GM12874 (cell line): ENCODE measurements around the gene TLK2.

Experiments
- CTCF ChIP-seq: IDR thresholded peaks from 2 replicates; pipeline ENCODE4 v1.5.1; 2011; ENCODE audit warnings: low read depth, mild to moderate bottlenecking, control low read depth, low read length, moderate library complexity; ENCODE audit not compliant: insufficient read depth

Gene TLK2

DNA sequence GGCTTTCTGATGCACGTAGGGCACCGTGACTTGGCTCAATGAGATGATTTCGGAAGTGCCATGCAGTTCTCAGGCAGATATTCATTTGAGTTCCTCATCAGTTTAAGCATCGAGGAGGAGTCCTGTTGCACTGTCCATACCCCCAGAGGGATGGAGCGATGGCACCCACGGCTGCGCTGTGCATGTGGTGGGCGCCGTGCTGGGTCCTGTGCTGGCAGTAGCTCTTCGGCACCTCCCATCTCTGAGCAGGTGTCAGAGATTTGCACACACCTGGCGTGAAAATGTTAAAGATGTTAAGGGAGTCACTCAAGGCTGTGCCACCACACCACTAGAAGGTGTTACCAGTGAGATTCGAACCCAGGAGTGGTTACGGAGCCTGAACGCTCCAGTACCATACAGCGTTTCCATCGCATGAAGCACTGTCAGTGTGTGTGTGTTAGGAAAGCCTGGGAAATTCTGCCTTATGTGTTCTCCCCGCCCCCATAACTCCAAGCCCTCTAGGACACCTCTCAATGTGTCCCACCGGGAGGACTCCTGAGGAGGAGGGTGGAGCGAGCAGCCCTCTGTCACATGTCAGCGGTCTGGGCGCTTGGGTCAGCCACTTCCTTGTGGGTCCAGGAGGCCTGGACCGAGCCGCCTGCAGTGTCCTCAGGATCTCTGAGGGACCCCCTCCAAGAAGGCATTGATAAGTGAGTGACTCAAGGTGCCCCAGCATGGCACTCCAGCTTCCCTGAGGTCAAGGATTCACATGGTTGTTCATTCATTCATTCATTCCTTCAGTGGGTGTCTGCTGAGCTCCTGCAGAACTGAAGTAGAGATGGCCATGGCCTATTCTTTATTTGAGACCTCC, 152.7 kb downstream of the TLK2 start:
- TF ChIP-seq CTCF: no peak

GRCh38 chr17:62631936-62632924, 153.6 kb downstream of the TLK2 start:
- no peak for TF ChIP-seq CTCF

- no peak for TF ChIP-seq CTCF
These were observed 159.2 kb downstream of the TLK2 start for GRCh38 chr17:62637809-62638208.

GRCh38 chr17:62641153-62641552, 162.5 kb downstream of the TLK2 start:
- no peak for TF ChIP-seq CTCF

DNA sequence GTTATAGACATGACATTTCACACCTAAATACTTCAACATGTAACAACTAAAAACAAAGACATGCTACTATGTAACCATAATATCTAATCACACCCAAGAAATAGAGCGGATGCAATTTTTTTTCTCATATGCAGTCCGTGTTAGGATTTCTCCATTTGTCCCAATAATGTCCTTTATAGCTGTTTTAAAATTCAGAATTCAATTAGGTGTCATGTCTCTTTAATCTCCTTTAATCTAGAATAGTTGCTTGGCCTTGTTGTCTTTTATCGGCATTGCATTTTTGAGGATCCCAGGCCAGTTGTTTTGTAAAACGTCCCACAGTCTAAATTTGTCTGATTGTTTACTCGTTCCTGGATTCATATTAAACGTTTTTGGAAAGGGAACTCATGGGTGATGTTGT, 163.3 kb downstream of the TLK2 start:
- TF ChIP-seq CTCF: no peak

DNA sequence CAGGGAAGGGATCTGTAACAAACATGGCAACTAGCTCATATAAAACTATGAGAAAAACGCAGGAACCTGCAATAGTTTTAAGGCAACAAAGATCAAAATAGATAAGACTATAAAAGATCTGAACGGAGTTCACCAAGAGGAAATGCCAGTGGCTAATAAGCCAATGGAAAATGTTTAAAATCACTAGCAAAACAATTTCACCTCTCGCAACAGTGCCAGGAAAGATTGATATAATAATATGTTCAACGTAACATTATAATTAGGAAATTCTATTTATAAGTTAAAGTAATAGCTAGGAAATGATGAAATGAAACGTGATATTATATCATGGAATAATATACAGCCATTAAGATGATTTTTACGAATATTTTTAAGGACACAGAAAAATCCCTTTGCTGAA, 164.9 kb downstream of the TLK2 start:
- TF ChIP-seq CTCF: no peak

- no peak for TF ChIP-seq CTCF
These were observed 166.0 kb downstream of the TLK2 start for GRCh38 chr17:62644487-62645173.
